Measurements from ENCODE around the gene CEP192. TPM values are rescaled to one million over a fixed set of nuclear protein-coding genes. Genes with fewer than 3 reads are reported as not detected.
A peak's percentile ranks its signal among the peaks of the same experiment; 100 is the strongest.

Gene CEP192
- total and polyA plus RNA-seq, 2 of the 13 experiments (the other 11 are each of a cell fraction or from before 2014, with no cell fraction given) = 15.3 to 24.7 TPM

DNA sequence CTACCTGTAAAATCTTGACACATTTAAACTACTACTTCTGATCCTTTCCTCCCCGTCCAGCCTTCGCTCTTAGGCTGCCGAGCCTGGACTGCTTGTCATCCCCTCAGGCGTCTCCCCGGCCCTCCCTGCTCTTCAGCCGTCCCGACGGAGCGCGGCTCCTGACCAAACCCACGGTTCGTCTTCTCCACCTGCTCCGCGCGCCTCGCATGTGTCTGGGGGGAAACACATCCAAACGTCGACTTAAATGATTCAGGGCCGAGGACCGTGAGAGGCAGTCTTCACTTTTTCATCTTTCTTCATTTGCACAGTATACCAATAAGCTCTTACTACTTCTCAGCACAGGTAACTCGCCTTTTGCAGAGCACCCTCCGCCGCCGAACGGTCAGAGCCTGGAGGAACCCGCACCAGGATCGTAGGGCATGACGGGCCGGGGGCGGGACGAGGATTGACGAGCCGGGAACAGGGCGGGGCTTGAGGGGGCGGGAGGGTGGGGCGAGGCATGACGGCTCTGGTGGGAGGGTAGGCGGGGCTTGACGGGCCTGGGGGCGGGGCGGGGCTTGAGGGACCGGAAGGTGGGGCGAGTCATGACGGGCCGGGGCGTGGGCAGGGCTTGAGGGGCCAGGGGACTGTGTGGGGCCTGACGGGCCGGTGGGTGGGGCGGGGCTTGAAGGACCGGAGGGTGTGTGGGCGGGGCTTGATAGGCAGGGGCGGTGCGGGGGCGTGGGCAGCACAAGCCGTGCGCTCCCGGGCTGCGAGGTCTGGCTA lies 43.7 kb upstream of the CEP192 start, which contains the start of gene SEH1L (continued):
- TF ChIP-seq, protein P1, sequence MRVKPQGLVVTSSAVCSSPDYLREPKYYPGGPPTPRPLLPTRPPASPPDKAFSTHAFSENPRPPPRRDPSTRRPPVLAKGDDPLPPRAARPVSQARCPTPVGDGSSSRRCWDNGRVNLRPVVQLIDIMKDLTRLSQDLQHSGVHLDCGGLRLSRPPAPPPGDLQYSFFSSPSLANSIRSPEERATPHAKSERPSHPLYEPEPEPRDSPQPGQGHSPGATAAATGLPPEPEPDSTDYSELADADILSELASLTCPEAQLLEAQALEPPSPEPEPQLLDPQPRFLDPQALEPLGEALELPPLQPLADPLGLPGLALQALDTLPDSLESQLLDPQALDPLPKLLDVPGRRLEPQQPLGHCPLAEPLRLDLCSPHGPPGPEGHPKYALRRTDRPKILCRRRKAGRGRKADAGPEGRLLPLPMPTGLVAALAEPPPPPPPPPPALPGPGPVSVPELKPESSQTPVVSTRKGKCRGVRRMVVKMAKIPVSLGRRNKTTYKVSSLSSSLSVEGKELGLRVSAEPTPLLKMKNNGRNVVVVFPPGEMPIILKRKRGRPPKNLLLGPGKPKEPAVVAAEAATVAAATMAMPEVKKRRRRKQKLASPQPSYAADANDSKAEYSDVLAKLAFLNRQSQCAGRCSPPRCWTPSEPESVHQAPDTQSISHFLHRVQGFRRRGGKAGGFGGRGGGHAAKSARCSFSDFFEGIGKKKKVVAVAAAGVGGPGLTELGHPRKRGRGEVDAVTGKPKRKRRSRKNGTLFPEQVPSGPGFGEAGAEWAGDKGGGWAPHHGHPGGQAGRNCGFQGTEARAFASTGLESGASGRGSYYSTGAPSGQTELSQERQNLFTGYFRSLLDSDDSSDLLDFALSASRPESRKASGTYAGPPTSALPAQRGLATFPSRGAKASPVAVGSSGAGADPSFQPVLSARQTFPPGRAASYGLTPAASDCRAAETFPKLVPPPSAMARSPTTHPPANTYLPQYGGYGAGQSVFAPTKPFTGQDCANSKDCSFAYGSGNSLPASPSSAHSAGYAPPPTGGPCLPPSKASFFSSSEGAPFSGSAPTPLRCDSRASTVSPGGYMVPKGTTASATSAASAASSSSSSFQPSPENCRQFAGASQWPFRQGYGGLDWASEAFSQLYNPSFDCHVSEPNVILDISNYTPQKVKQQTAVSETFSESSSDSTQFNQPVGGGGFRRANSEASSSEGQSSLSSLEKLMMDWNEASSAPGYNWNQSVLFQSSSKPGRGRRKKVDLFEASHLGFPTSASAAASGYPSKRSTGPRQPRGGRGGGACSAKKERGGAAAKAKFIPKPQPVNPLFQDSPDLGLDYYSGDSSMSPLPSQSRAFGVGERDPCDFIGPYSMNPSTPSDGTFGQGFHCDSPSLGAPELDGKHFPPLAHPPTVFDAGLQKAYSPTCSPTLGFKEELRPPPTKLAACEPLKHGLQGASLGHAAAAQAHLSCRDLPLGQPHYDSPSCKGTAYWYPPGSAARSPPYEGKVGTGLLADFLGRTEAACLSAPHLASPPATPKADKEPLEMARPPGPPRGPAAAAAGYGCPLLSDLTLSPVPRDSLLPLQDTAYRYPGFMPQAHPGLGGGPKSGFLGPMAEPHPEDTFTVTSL (CRISPR knock-in tag; IDR thresholded peaks at IDR 0.05; ENCODE audit: borderline replicate concordance) = no peak
- TF ChIP-seq, protein P2, sequence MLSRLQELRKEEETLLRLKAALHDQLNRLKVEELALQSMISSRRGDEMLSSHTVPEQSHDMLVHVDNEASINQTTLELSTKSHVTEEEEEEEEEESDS (CRISPR knock-in tag; IDR thresholded peaks at IDR 0.05; ENCODE audit: borderline replicate concordance) = no peak
- TF ChIP-seq, protein P3, sequence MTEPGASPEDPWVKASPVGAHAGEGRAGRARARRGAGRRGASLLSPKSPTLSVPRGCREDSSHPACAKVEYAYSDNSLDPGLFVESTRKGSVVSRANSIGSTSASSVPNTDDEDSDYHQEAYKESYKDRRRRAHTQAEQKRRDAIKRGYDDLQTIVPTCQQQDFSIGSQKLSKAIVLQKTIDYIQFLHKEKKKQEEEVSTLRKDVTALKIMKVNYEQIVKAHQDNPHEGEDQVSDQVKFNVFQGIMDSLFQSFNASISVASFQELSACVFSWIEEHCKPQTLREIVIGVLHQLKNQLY (CRISPR knock-in tag; IDR thresholded peaks at IDR 0.05) = no peak
- no peak for TF ChIP-seq MTF2 (CRISPR knock-in tag; IDR thresholded peaks at IDR 0.05; ENCODE audit: borderline replicate concordance)
- TF ChIP-seq ZBTB20 (CRISPR knock-in tag; IDR thresholded peaks at IDR 0.05; ENCODE audit: borderline replicate concordance, low read depth) = peak; percentile 44; the same call in 1 of the 2 replicates
- peak; percentile 67; the same call in 1 of the 2 replicates for TF ChIP-seq GFI1 (CRISPR knock-in tag; IDR thresholded peaks at IDR 0.05; ENCODE audit: borderline replicate concordance)
- no peak for TF ChIP-seq CREM (IDR thresholded peaks at IDR 0.05)
- no peak for TF ChIP-seq CREM (CRISPR knock-in tag; IDR thresholded peaks at IDR 0.05)
- TF ChIP-seq, protein P4, sequence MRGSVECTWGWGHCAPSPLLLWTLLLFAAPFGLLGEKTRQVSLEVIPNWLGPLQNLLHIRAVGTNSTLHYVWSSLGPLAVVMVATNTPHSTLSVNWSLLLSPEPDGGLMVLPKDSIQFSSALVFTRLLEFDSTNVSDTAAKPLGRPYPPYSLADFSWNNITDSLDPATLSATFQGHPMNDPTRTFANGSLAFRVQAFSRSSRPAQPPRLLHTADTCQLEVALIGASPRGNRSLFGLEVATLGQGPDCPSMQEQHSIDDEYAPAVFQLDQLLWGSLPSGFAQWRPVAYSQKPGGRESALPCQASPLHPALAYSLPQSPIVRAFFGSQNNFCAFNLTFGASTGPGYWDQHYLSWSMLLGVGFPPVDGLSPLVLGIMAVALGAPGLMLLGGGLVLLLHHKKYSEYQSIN (CRISPR knock-in tag; IDR thresholded peaks at IDR 0.05; ENCODE audit: borderline replicate concordance) = no peak
- TF ChIP-seq IRF2 (CRISPR knock-in tag; IDR thresholded peaks at IDR 0.05) = no peak
- peak; percentile 28 for TF ChIP-seq ELF3 (CRISPR knock-in tag; IDR thresholded peaks at IDR 0.05)
- peak; percentile 17; the same call in 1 of the 2 replicates for TF ChIP-seq ETV5 (CRISPR knock-in tag; IDR thresholded peaks at IDR 0.05; ENCODE audit: borderline replicate concordance)
- TF ChIP-seq, protein P5, sequence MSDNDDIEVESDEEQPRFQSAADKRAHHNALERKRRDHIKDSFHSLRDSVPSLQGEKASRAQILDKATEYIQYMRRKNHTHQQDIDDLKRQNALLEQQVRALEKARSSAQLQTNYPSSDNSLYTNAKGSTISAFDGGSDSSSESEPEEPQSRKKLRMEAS (IDR thresholded peaks at IDR 0.05) = peak; percentile 78
- TF ChIP-seq, protein P6, sequence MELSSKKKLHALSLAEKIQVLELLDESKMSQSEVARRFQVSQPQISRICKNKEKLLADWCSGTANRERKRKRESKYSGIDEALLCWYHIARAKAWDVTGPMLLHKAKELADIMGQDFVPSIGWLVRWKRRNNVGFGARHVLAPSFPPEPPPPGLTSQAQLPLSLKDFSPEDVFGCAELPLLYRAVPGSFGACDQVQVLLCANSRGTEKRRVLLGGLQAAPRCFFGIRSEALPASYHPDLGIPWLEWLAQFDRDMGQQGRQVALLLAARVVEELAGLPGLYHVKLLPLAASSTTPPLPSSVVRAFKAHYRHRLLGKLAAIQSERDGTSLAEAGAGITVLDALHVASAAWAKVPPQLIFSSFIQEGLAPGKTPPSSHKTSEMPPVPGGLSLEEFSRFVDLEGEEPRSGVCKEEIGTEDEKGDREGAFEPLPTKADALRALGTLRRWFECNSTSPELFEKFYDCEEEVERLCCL (CRISPR knock-in tag; IDR thresholded peaks at IDR 0.05; ENCODE audit: borderline replicate concordance) = peak; percentile 34; the same call in 1 of the 2 replicates
- TF ChIP-seq, protein P7, sequence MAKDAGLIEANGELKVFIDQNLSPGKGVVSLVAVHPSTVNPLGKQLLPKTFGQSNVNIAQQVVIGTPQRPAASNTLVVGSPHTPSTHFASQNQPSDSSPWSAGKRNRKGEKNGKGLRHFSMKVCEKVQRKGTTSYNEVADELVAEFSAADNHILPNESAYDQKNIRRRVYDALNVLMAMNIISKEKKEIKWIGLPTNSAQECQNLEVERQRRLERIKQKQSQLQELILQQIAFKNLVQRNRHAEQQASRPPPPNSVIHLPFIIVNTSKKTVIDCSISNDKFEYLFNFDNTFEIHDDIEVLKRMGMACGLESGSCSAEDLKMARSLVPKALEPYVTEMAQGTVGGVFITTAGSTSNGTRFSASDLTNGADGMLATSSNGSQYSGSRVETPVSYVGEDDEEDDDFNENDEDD (CRISPR knock-in tag; IDR thresholded peaks at IDR 0.05; ENCODE audit: borderline replicate concordance) = peak; percentile 51; the same call in 1 of the 2 replicates

All from HepG2 (cell line).